ENCODE results near the gene SLC35A4. TPM values are rescaled to one million over a fixed set of nuclear protein-coding genes. Genes with fewer than 3 reads are reported as not detected.

The SLC35A4 gene
- total RNA-seq, 1 donor from 2014 or later, result 76.4 TPM

GRCh38 chr5:140611020-140611521 lies 46.4 kb downstream of the SLC35A4 start:
- ATAC-seq, result no peak
- DNase-seq (ENCODE audit: missing footprints), result no peak
- intact Hi-C loops (cut with DNase I), result no loop called here

Small RNA genes lying within 50 kb of the gene (microRNA-seq; reads per million reads assigned to microRNA genes)
- not detected for gene MIR6831

Other genes with a start within 250 kb of the SLC35A4 start
- gene HBEGF, start 218.2 kb upstream of the SLC35A4 start, total RNA-seq, result 20.2 TPM
- not detected for gene SLC4A9, start 204.6 kb upstream of the SLC35A4 start, total RNA-seq
- gene ANKHD1, start 163.0 kb upstream of the SLC35A4 start, total RNA-seq, result 57.2 TPM
- gene EIF4EBP3, start 17.2 kb upstream of the SLC35A4 start, total RNA-seq, result 11.7 TPM
- 29.4 TPM for gene SRA1, start 7.4 kb upstream of the SLC35A4 start, total RNA-seq
- 10.6 TPM for gene APBB3, start 230 bp upstream of the SLC35A4 start, total RNA-seq
- 46.1 TPM for gene CD14, start 68.3 kb downstream of the SLC35A4 start, total RNA-seq
- gene TMCO6, start 74.6 kb downstream of the SLC35A4 start, total RNA-seq, result 4.2 TPM
- gene NDUFA2, start 82.8 kb downstream of the SLC35A4 start, total RNA-seq, result 146 TPM
- gene IK, start 83.0 kb downstream of the SLC35A4 start, total RNA-seq, result 66.4 TPM
- 11.2 TPM for gene WDR55, start 100.1 kb downstream of the SLC35A4 start, total RNA-seq
- 0.24 TPM for gene DND1, start 108.7 kb downstream of the SLC35A4 start, total RNA-seq
- gene HARS1, start 126.5 kb downstream of the SLC35A4 start, total RNA-seq, result 35.9 TPM
- gene HARS2, start 126.6 kb downstream of the SLC35A4 start, total RNA-seq, result 24.4 TPM
- gene ZMAT2, start 135.6 kb downstream of the SLC35A4 start, total RNA-seq, result 35.1 TPM
- gene PCDHA1, start 221.3 kb downstream of the SLC35A4 start, total RNA-seq, result not detected
- not detected for gene PCDHA2, start 230.0 kb downstream of the SLC35A4 start, total RNA-seq
- 0.14 TPM for gene PCDHA3, start 236.2 kb downstream of the SLC35A4 start, total RNA-seq
- 0.08 TPM for gene PCDHA4, start 242.2 kb downstream of the SLC35A4 start, total RNA-seq